Measurements from ENCODE around the gene CYTH4. TPM values are rescaled to one million over a fixed set of nuclear protein-coding genes. Genes with fewer than 3 reads are reported as not detected.

Gene CYTH4
- total and polyA plus RNA-seq, 2 of the 8 experiments (the other 6 are each of a cell fraction or from before 2014, with no cell fraction given) = 0.09 TPM; not detected in 1

GRCh38 chr22:37249986-37250385, 32.3 kb upstream of the CYTH4 start:
- no peak overlapping the region for H2BK120ac ChIP-seq (replicated peaks; ENCODE audit: low read depth, low read length)
- H3K36me3 ChIP-seq (ENCODE audit: control insufficient read depth in 2 of 4, insufficient read depth in 4 of 4, low read length in 3 of 4) = no peaks in the 10 kb centered on the region
- DNase-seq (ENCODE audit: low read depth in 1 of 2, low spot score in 2 of 2) = no peak
- FAIRE-seq = peak; percentile 73
- no peak overlapping the region for H3K9ac ChIP-seq (replicated peaks in 1 of 4; ENCODE audit: extremely low read depth in 1 of 4, low read depth in 3 of 4, low read length in 3 of 4)
- no peak overlapping the region for H4K8ac ChIP-seq (ENCODE audit: extremely low read depth, insufficient read depth, low read length)
- no peak overlapping the region for H3K4me2 ChIP-seq (ENCODE audit: insufficient read depth in 1 of 2, low read depth in 2 of 2, low read length in 2 of 2)
- whole genome bisulfite sequencing, 2 experiments (ENCODE audit: extremely low coverage in 1 of 2, insufficient coverage in 1 of 2, insufficient read length in 1 of 2, insufficient replicate concordance in 2 of 2, low coverage in 1 of 2, low lambda C conversion rate in 2 of 2, missing lambda C conversion rate in 1 of 2) = 87% methylated on average over 12 of the region's 12 CpGs; no CpG with 5 or more reads in 1 of the 2 experiments
- no peak overlapping the region for H2AK5ac ChIP-seq (ENCODE audit: low read depth, low read length)
- no peak overlapping the region for H4K5ac ChIP-seq (ENCODE audit: insufficient read length, low read depth, low read length)
- ChIA-PET POLR2A (ENCODE audit: partially characterized antibody) (no interaction called here), CTCF (ENCODE audit: partially characterized antibody) (interaction anchor here (0.8 to 5.9 kb wide), 2 partner anchors 10 to 172 kb away, joined by 3 to 43 read pairs; no protein-coding TSS in a partner anchor)
- H2BK20ac ChIP-seq (ENCODE audit: low read length) = no peak overlapping the region; the same call in 1 of the 2 replicates
- no peak overlapping the region for H2BK5ac ChIP-seq (ENCODE audit: low read depth, low read length)
- H2BK12ac ChIP-seq (ENCODE audit: low read depth, low read length) = no peak overlapping the region; the same call in 1 of the 2 replicates
- H3K79me1 ChIP-seq (ENCODE audit: low read depth, low read length) = no peaks in the 10 kb centered on the region
- H3K4me3 ChIP-seq (ENCODE audit: extremely low read depth in 1 of 4, insufficient read depth in 2 of 4, low read depth in 3 of 4, low read length in 4 of 4) = no peak overlapping the region
- no peaks in the 10 kb centered on the region for H3K9me3 ChIP-seq (ENCODE audit: insufficient read depth in 2 of 2, low read depth in 1 of 2, low read length in 1 of 2)
- H3K4me1 ChIP-seq (replicated peaks in 1 of 4; ENCODE audit: control insufficient read depth in 3 of 4, insufficient read depth in 4 of 4, low read length in 3 of 4) = peaks cover 0 to 4% (median 1%) of the 10 kb centered on the region in 4 experiments; a peak in 3 of 7 replicates
- no peak overlapping the region for H4K91ac ChIP-seq (replicated peaks; ENCODE audit: insufficient read length, low read length)
- H3K18ac ChIP-seq (ENCODE audit: extremely low read depth, low read length) = no peak overlapping the region
- H3K27me3 ChIP-seq (replicated peaks in 1 of 4; ENCODE audit: control insufficient read depth in 3 of 4, extremely low read depth in 1 of 4, insufficient read depth in 3 of 4, low read length in 3 of 4) = no peaks in the 10 kb centered on the region
- no peak overlapping the region for H3K23ac ChIP-seq (ENCODE audit: insufficient read length)
- H3K4ac ChIP-seq (replicated peaks; ENCODE audit: insufficient read length, low read depth, low read length) = no peak overlapping the region
- no peak overlapping the region for H2AFZ ChIP-seq (ENCODE audit: low read length)
- H3K23me2 ChIP-seq (ENCODE audit: low read depth, low read length) = no peaks in the 10 kb centered on the region
- H3K14ac ChIP-seq (ENCODE audit: insufficient read length) = no peak overlapping the region
- no peaks in the 10 kb centered on the region for H4K20me1 ChIP-seq (replicated peaks in 1 of 2; ENCODE audit: control insufficient read depth in 1 of 2, insufficient read depth in 2 of 2, low read length in 2 of 2)
- H2BK15ac ChIP-seq (ENCODE audit: low read length) = no peak overlapping the region
- no peak overlapping the region for H3K27ac ChIP-seq (ENCODE audit: low read depth, low read length)
- no peak overlapping the region for H3K56ac ChIP-seq (replicated peaks; ENCODE audit: insufficient read length, low read depth, low read length)
- H3K79me2 ChIP-seq (ENCODE audit: control insufficient read depth in 1 of 2, insufficient read depth in 2 of 2, low read length in 2 of 2) = no peaks in the 10 kb centered on the region
- TF ChIP-seq CBX8 (IDR thresholded peaks at IDR 0.05; ENCODE audit: borderline replicate concordance, low read depth, low read length) = no peak
- no peak for TF ChIP-seq CEBPB (IDR thresholded peaks at IDR 0.05; ENCODE audit: low read depth, low read length)
- no peak for TF ChIP-seq YY1 (IDR thresholded peaks at IDR 0.05; ENCODE audit: low read depth, low read length)
- no peak for TF ChIP-seq TEAD4 (IDR thresholded peaks at IDR 0.05; ENCODE audit: low read depth, low read length)
- no peak for TF ChIP-seq CREB1 (IDR thresholded peaks at IDR 0.05)
- no peak for TF ChIP-seq SAP30 (IDR thresholded peaks at IDR 0.05; ENCODE audit: insufficient read depth, insufficient replicate concordance, low read length)
- no peak for TF ChIP-seq ASH2L (IDR thresholded peaks at IDR 0.05; ENCODE audit: low read length)
- TF ChIP-seq RAD21 (IDR thresholded peaks at IDR 0.05 in 1 of 2, conservative IDR thresholded peaks at IDR 0.05 in 1 of 2; ENCODE audit: low read depth in 2 of 2, low read length in 2 of 2) = no peak
- no peak for TF ChIP-seq SP2 (IDR thresholded peaks at IDR 0.05; ENCODE audit: low read length)
- TF ChIP-seq BACH1 (IDR thresholded peaks at IDR 0.05; ENCODE audit: low read length) = no peak
- TF ChIP-seq KDM5A (IDR thresholded peaks at IDR 0.05; ENCODE audit: low read length) = no peak
- TF ChIP-seq TAF1 (IDR thresholded peaks at IDR 0.05; ENCODE audit: low read depth, low read length) = no peak
- TF ChIP-seq TCF12 (IDR thresholded peaks at IDR 0.05; ENCODE audit: low read depth, low read length) = no peak
- no peak for TF ChIP-seq BRCA1 (IDR thresholded peaks at IDR 0.05; ENCODE audit: low read depth, low read length)
- no peak for TF ChIP-seq E2F6 (IDR thresholded peaks at IDR 0.05)

Measured in H1 (cell line).